ENCODE measurements around the gene OR6K3.

OR6K3 gene

DNA sequence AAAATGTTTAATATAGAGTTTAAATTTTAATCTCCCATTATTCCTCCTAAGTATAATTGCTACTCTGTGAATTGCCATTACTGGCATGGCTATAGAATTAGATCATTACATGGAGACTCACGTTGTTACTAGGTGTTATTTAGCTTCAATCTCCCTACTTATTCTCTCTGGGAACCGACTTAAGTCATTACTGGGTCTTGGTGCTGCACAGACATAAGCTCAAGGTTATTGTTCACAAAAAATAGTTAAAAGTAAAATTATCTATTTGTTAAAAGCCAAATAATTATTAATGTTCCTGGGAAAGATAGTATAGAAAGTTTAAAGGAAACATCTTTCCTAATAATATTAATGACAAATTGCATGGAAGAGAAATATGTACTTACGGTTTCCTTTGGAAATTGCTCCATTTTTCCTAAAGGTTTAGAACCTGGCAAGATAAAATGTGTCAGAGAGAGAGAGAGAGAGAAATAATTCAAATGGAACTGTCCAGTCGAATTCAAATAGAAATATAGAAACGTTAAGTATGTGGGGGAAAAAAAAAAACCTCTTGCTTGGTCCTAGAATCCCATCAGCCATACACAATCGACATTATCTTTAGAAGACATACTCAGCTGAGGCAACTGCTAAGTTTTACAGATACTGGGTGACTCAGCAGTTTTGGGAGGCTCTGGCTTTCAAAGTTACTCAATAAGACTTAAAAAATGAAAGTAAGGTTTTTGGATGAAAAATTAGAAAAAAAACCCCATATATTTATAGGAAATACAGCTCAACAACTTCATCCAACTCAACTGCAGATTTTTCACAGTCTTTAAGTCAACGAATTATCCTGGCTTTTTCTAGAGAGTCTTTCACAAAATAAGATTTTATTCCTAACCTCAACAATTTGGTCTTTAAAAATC is 34.2 kb downstream of the OR6K3 start, which contains the start of gene SPTA1:
SPTA1 (minus strand) TSS at position 605 of the 899 bp plus-strand sequence; CDS start at position 407, 198 bp downstream.
- DNase-seq, result no peak

DNA sequence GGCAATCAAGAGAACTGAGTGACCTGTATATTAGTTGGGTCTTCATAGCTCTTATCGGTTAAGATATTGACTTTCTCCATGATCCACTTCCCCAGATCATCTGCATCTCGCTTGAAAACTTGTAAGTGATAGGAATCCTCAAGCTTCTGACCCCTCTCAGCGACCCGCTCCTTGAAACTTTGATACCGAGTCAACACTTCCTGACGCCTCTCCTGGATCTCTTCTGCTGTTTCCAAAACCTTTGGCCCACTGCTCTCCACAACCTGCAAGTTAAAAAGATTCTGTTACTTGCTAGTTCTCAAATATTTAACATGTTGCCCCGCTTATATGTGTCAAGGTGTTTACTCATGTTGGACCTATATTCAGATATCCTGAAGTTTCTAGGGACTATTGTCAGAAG is 35.4 kb downstream of the OR6K3 start:
- no peak for DNase-seq

DNA sequence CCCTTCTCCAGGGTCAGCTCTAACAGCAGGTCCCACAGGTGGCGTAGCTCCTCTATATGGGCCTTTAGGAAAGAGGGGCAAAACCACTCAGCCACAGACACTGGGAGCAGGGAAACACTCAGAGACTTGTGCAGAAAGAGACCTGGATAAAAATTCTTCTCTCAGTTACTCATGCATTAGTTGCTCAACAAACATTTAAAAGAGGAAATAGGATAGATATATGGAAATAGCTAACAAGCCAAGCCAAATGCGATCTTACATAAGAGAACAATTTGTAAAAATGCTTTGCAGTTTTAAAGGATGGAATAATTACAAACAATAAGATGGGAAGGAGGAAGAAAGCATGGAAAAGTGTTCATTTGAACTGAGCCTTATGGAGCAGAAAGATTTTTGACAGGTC is 38.9 kb downstream of the OR6K3 start:
- DNase-seq, result no peak

DNA sequence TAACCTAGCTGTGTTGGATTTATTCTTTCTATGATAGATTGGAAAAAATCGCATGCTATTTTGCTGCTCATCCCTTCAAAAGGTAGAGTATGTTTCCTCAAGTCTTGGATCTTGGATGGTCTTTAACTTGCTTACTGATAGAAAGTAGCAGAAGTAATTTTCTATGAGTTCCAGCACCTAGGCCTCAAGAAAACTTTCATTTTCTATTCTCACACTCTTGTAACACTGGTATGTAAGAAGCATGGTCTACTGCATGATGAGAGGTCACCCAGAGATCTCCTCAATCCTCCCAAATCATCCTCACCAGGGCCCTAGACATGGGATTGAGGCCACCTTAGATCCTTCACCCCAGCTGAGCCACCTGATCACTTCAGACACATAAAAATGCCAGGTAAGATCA is 41.2 kb downstream of the OR6K3 start:
- DNase-seq, result no peak

DNA sequence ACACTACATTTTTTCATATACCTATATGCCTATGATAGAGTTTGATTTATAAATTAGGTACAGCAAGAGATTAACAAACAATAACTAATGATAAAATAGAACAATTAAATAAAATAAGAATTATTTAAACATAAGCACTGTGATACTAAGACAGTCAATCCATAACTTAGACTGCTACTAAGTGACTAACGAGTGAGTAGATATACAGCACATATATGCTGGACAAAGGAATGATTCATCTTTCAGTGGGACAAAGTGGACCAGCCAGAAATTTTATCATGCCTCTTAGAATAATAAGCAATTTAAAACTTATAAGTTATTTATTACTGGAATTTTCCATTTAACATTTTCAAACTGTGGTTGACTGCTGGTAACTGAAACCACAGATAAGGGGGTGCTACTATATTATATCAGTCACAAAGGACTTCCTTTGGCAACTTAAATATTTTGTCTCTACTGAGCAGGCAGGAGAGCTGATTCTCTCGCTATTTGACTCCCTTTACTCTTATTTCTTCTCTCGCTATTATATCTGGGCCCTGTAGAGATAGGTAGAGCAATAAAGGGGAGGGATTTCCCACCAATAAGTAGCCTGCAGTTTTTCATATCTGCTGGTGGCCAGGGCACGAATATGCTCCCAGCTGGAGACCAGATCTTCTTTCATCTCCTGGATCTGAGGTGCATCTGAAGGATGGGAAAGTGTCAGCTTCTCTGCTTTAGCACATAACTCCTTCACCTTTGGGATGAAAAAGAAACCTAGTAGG is 44.8 kb downstream of the OR6K3 start:
- DNase-seq, result no peak

DNA sequence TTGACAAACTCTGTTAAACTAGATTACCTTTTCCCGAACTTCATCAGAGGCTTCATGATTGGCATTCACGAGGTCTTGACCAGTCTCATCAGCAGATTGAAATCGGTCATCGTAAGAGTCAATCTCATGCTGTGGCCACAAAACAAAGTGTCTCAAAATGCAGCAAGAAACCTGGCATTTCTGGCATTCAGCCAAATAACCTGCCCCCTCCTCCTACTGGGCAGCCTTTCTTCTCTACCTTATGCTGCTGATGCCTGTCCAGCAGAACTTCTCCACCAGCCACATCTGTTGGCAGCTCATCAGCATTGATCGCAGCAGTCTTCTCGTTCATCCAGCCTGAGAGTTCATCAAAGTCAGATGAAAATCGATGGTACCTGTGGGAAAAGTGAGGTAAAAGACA is 46.2 kb downstream of the OR6K3 start:
- no peak for DNase-seq

Data from activated naive CD4-positive, alpha-beta T cell treated with anti-CD3 and anti-CD28 coated beads, Interleukin-2, amount 50 U/mL, for 16 hours (primary cell).